CD14-positive monocyte (primary cell): ENCODE results near the gene RANBP1. TPM values are rescaled to one million over a fixed set of nuclear protein-coding genes. Genes with fewer than 3 reads are reported as not detected.
A peak's percentile ranks its signal among the peaks of the same experiment; 100 is the strongest.

Source experiments
- DNase-seq, 3 donors: peaks; one replicate each; pipeline ENCODE4 v3.0.0-alpha.2; 2011 to 2022
- H2AFZ ChIP-seq: 2 replicates; pipeline ENCODE4 v1.6.0; 2012; ENCODE audit warnings: mild to moderate bottlenecking, low read depth, low read length, inconsistent platforms; ENCODE audit not compliant: insufficient read depth, poor library complexity, severe bottlenecking
- H3K27ac ChIP-seq, 2 donors: 1 replicate in 1 of 2; 2 replicates in 1 of 2; pipeline ENCODE4 v1.5.1; 2012 to 2013; ENCODE audit warnings: low read length in 2 of 2, control low read depth in 1 of 2, inconsistent platforms in 1 of 2, low read depth in 1 of 2, mild to moderate bottlenecking in 1 of 2
- H3K27me3 ChIP-seq, 2 donors: one replicate each; pipeline versions ENCODE4 v1.6.0 to v1.6.1; 2011 to 2013; ENCODE audit warnings: low read length in 2 of 2; ENCODE audit not compliant: control insufficient read depth in 2 of 2, insufficient read depth in 2 of 2
- H3K36me3 ChIP-seq, 2 donors: replicated peaks in 1 of 2; 1 replicate in 1 of 2; 2 replicates in 1 of 2; pipeline versions ENCODE4 v1.5.1 to v1.6.1; 2012 to 2013; ENCODE audit warnings: low read length in 2 of 2, control low read depth in 1 of 2, inconsistent platforms in 1 of 2, mild to moderate bottlenecking in 1 of 2; ENCODE audit not compliant: insufficient read depth in 2 of 2, control insufficient read depth in 1 of 2
- H3K4me1 ChIP-seq, 2 donors: 1 replicate in 1 of 2; 2 replicates in 1 of 2; pipeline versions ENCODE4 v1.5.1 to v1.6.1; 2012 to 2013; ENCODE audit warnings: low read length in 2 of 2, control low read depth in 1 of 2, inconsistent platforms in 1 of 2, mild to moderate bottlenecking in 1 of 2, moderate library complexity in 1 of 2; ENCODE audit not compliant: insufficient read depth in 2 of 2, control insufficient read depth in 1 of 2
- H3K4me2 ChIP-seq: replicated peaks from 2 replicates; pipeline ENCODE3; 2012; ENCODE audit warnings: low read length, moderate library complexity, mild to moderate bottlenecking; ENCODE audit not compliant: poor library complexity, severe bottlenecking; ENCODE audit errors: extremely low read depth
- H3K4me3 ChIP-seq, 3 experiments: fragments of 200-600 bp in 1 of 3; sonication (generic) in 1 of 3; replicated peaks in 1 of 3; 1 replicate in 2 of 3; 2 replicates in 1 of 3; pipeline ENCODE4 v1.5.1; 2011 to 2013; ENCODE audit warnings: low read length in 3 of 3, mild to moderate bottlenecking in 3 of 3, control low read depth in 2 of 3, low read depth in 2 of 3, inconsistent platforms in 1 of 3, moderate library complexity in 1 of 3
- H3K79me2 ChIP-seq: 2 replicates; pipeline ENCODE4 v1.6.0; 2012; ENCODE audit warnings: mild to moderate bottlenecking, control low read depth, inconsistent platforms, low read length, moderate library complexity; ENCODE audit not compliant: insufficient read depth
- H3K9ac ChIP-seq: 2 replicates; pipeline ENCODE4 v1.6.0; 2017; ENCODE audit warnings: low read length, mild to moderate bottlenecking; ENCODE audit not compliant: insufficient read depth, poor library complexity, severe bottlenecking
- H3K9me3 ChIP-seq, 2 donors: replicated peaks in 1 of 2; 1 replicate in 1 of 2; 2 replicates in 1 of 2; pipeline versions ENCODE4 v1.5.1 to v1.6.1; 2012 to 2013; ENCODE audit warnings: low read length in 2 of 2, control low read depth in 1 of 2; ENCODE audit not compliant: control insufficient read depth in 1 of 2, insufficient read depth in 1 of 2
- H4K20me1 ChIP-seq: 2 replicates; pipeline ENCODE4 v1.6.0; 2012; ENCODE audit warnings: mild to moderate bottlenecking, low read length, control low read depth, moderate library complexity; ENCODE audit not compliant: insufficient read depth
- H3K27ac Mint-ChIP-seq, 7 donors: one replicate each; pipeline ENCODE4 v1.8.0; 2020; ENCODE audit warnings: mild to moderate bottlenecking in 7 of 7, mixed read lengths in 7 of 7, moderate library complexity in 6 of 7, inconsistent platforms in 2 of 7
- H3K27me3 Mint-ChIP-seq, 3 donors: one replicate each; pipeline ENCODE4 v1.8.0; 2021 to 2022; ENCODE audit warnings: low read depth in 3 of 3, mild to moderate bottlenecking in 3 of 3, mixed read lengths in 3 of 3, moderate library complexity in 3 of 3, inconsistent platforms in 1 of 3
- H3K36me3 Mint-ChIP-seq, 2 donors: one replicate each; pipeline ENCODE4 v1.8.0; 2020; ENCODE audit warnings: mixed read lengths in 2 of 2, inconsistent platforms in 1 of 2, mild to moderate bottlenecking in 1 of 2
- H3K4me1 Mint-ChIP-seq: one replicate; pipeline ENCODE4 v1.8.0; 2020; ENCODE audit warnings: mild to moderate bottlenecking, mixed read lengths
- H3K4me3 Mint-ChIP-seq, 2 donors: one replicate each; pipeline ENCODE4 v1.8.0; 2020; ENCODE audit warnings: mild to moderate bottlenecking in 2 of 2, mixed read lengths in 2 of 2, moderate library complexity in 1 of 2
- H3K9me3 Mint-ChIP-seq, 7 donors: one replicate each; pipeline ENCODE4 v1.8.0; 2020 to 2022; ENCODE audit warnings: mixed read lengths in 7 of 7, mild to moderate bottlenecking in 6 of 7, moderate library complexity in 6 of 7, inconsistent platforms in 2 of 7
- WGBS: methylation state at CpG from one replicate; pipeline ENCODE4 v1.1.5; 2013; ENCODE audit warnings: missing lambda C conversion rate; ENCODE audit not compliant: insufficient coverage; 5-methylcytosine and 5-hydroxymethylcytosine counted together
- intact Hi-C, 2 donors: fragments of 100-400 bp; cut with micrococcal nuclease; formaldehyde crosslinking; loops; one replicate each; pipeline versions ENCODE4 v1.15.0 to v1.15.1; 2023
- polyA plus RNA-seq, 3 donors: library from polyadenylated mRNA; depleted of rRNA in 1 of 3; unstranded in 2 of 3; stranded (reverse) in 1 of 3; fragments of 300-500 nt in 2 of 3; fragments of >200 nt in 1 of 3; fragmentation: Illumina TruSeq in 2 of 3; gene quantifications; 1 replicate in 2 of 3; 2 replicates in 1 of 3; pipeline ENCODE4 v1.2.3, GENCODE V29; 2012 to 2021
- TF ChIP-seq, protein P1 (sequence below): fragments of 200-600 bp; IDR thresholded peaks from one replicate; pipeline ENCODE4 v1.8.0; 2022; ENCODE audit warnings: antibody characterized with exemption, mild to moderate bottlenecking

The RANBP1 gene
- polyA plus RNA-seq, 3 donors = 45.0 to 52.3 (median 47.4) TPM

- H3K27ac Mint-ChIP-seq = peak overlapping the region in 2 of 7 donors; percentile 4 to 46
- peaks cover 7% of the 10 kb centered on the region for H4K20me1 ChIP-seq
- 94% methylated on average over 10 of the region's 10 CpGs for WGBS
Observed at GRCh38 chr22:20106849-20107237, 9.1 kb upstream of the RANBP1 start.

GRCh38 chr22:20107471-20107901, 8.4 kb upstream of the RANBP1 start:
- Histone ChIP-seq H3K9ac (no peak overlapping the region), H3K36me3 (peaks cover 75 to 95% of the 10 kb centered on the region in 2 donors), H3K27ac (no peak overlapping the region), H3K4me3 (no peak overlapping the region), H3K9me3 (no peaks in the 10 kb centered on the region), H3K27me3 (no peaks in the 10 kb centered on the region), H3K79me2 (peaks cover 7% of the 10 kb centered on the region), H2AFZ (no peak overlapping the region), H4K20me1 (peaks cover 14% of the 10 kb centered on the region), H3K4me2 (no peak overlapping the region), H3K4me1 (no peaks in the 10 kb centered on the region)
- intact Hi-C loops = no loop called here
- no peaks in the 10 kb centered on the region for H3K4me1 Mint-ChIP-seq
- no peak for DNase-seq
- 97% methylated on average over 6 of the region's 7 CpGs for WGBS
- H3K27ac Mint-ChIP-seq = peak overlapping the region in 5 of 7 donors; percentile 28 to 64 (median 35)
- no peak overlapping the region for H3K4me3 Mint-ChIP-seq
- no peaks in the 10 kb centered on the region for H3K9me3 Mint-ChIP-seq
- TF ChIP-seq, protein P1, sequence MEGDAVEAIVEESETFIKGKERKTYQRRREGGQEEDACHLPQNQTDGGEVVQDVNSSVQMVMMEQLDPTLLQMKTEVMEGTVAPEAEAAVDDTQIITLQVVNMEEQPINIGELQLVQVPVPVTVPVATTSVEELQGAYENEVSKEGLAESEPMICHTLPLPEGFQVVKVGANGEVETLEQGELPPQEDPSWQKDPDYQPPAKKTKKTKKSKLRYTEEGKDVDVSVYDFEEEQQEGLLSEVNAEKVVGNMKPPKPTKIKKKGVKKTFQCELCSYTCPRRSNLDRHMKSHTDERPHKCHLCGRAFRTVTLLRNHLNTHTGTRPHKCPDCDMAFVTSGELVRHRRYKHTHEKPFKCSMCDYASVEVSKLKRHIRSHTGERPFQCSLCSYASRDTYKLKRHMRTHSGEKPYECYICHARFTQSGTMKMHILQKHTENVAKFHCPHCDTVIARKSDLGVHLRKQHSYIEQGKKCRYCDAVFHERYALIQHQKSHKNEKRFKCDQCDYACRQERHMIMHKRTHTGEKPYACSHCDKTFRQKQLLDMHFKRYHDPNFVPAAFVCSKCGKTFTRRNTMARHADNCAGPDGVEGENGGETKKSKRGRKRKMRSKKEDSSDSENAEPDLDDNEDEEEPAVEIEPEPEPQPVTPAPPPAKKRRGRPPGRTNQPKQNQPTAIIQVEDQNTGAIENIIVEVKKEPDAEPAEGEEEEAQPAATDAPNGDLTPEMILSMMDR = no peak
- H3K36me3 Mint-ChIP-seq = peaks cover 57 to 87% of the 10 kb centered on the region in 2 donors
- H3K27me3 Mint-ChIP-seq = peaks cover 0 to 2% (median 0%) of the 10 kb centered on the region in 3 donors

More at GRCh38 chr22:20106849-20107237, 9.1 kb upstream of the RANBP1 start:
- no peak overlapping the region for H3K9ac ChIP-seq
- no peaks in the 10 kb centered on the region for H3K9me3 ChIP-seq
- intact Hi-C loops = no loop called here
- no peak overlapping the region for H3K4me3 Mint-ChIP-seq
- no peak overlapping the region for H3K4me3 ChIP-seq
- no peak overlapping the region for H2AFZ ChIP-seq
- H3K36me3 Mint-ChIP-seq = peaks cover 63 to 90% of the 10 kb centered on the region in 2 donors
- peaks cover 0 to 6% of the 10 kb centered on the region in 2 donors for H3K4me1 ChIP-seq
- peaks cover 9% of the 10 kb centered on the region for H3K79me2 ChIP-seq
- no peak for DNase-seq
- TF ChIP-seq, protein P1 = no peak
- H3K4me1 Mint-ChIP-seq = peaks cover 5% of the 10 kb centered on the region
- no peaks in the 10 kb centered on the region for H3K9me3 Mint-ChIP-seq
- H3K4me2 ChIP-seq = no peak overlapping the region
- H3K27me3 ChIP-seq = no peaks in the 10 kb centered on the region
- peaks cover 73 to 94% of the 10 kb centered on the region in 2 donors for H3K36me3 ChIP-seq
- no peak overlapping the region for H3K27ac ChIP-seq
- H3K27me3 Mint-ChIP-seq = peaks cover 0 to 2% (median 0%) of the 10 kb centered on the region in 3 donors
